DOHH2 (cell line): ENCODE measurements around the gene FOXD4L5.
"Not testable (repeated sequence)": the region's sequence is repeated elsewhere in the genome, so short reads cannot be mapped to it uniquely, and the experiment has no call there.

Experiments
- H3F3A ChIP-seq: fragments of 200-600 bp; sonication (generic), shearing (Covaris generic); 2 replicates; pipeline ENCODE4 v1.6.0; 2016; ENCODE audit warnings: antibody characterized with exemption, mild to moderate bottlenecking; ENCODE audit not compliant: control insufficient read depth, insufficient read depth
- H3K27ac ChIP-seq: fragments of 200-600 bp; sonication (generic); 2 replicates; pipeline ENCODE4 v1.5.1; 2014; ENCODE audit warnings: low read depth, mild to moderate bottlenecking, low read length, moderate library complexity
- H3K27me3 ChIP-seq: fragments of 200-600 bp; sonication (generic); 2 replicates; pipeline ENCODE4 v1.6.1; 2014; ENCODE audit warnings: mild to moderate bottlenecking, low read length, mixed read lengths; ENCODE audit not compliant: control insufficient read depth
- H3K36me3 ChIP-seq: fragments of 200-600 bp; sonication (generic); 2 replicates; pipeline ENCODE4 v1.6.1; 2014; ENCODE audit warnings: mild to moderate bottlenecking, low read length, moderate library complexity, mixed read lengths; ENCODE audit not compliant: control insufficient read depth
- H3K4me1 ChIP-seq: fragments of 200-600 bp; sonication (generic); 2 replicates; pipeline ENCODE4 v1.6.1; 2014; ENCODE audit warnings: mild to moderate bottlenecking, low read length, mixed read lengths; ENCODE audit not compliant: control insufficient read depth
- H3K4me2 ChIP-seq: fragments of 200-600 bp; sonication (generic); 2 replicates; pipeline ENCODE4 v1.6.0; 2014; ENCODE audit warnings: mild to moderate bottlenecking, low read length, moderate library complexity
- H3K4me3 ChIP-seq: fragments of 200-600 bp; sonication (generic); 2 replicates; pipeline ENCODE4 v1.5.1; 2014; ENCODE audit warnings: mild to moderate bottlenecking, low read length, mixed read lengths
- H3K79me2 ChIP-seq: fragments of 200-600 bp; sonication (generic); 2 replicates; pipeline ENCODE4 v1.6.1; 2014; ENCODE audit warnings: mild to moderate bottlenecking, low read length, mixed read lengths; ENCODE audit not compliant: control insufficient read depth
- H3K9me2 ChIP-seq: fragments of 200-600 bp; sonication (generic); replicated peaks from 2 replicates; pipeline ENCODE4 v1.6.1; 2014; ENCODE audit warnings: mild to moderate bottlenecking, low read length, mixed read lengths; ENCODE audit not compliant: control insufficient read depth
- H3K9me3 ChIP-seq: fragments of 200-600 bp; sonication (generic); 2 replicates; pipeline ENCODE4 v1.6.1; 2014; ENCODE audit warnings: antibody characterized with exemption, low read length, mixed read lengths; ENCODE audit not compliant: control insufficient read depth, insufficient read depth
- H4K20me1 ChIP-seq: fragments of 200-600 bp; sonication (generic); 2 replicates; pipeline ENCODE4 v1.6.0; 2014; ENCODE audit warnings: low read depth, mild to moderate bottlenecking, antibody characterized with exemption, low read length, moderate library complexity; ENCODE audit not compliant: control insufficient read depth, insufficient read depth

The FOXD4L5 gene

DNA sequence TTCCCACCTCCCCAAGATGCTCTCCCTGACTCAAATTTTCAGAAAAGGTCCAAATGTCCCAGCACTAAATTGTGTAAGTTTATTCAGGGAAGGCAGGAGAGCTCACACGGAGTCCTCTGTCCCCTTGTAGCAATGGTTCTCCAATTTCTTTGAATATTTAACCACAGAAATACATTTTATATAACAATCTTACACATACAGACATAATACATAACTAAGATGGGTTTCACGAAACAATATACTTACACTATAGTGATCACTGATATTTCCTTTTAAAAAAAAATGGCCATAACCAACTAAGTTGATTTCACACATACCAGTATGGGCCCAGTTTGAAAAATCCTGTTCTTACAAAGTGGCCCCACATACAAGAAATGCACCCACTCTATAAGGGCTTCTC lies at the start of gene FOXD4L5:
Gene FOXD4L5 (minus strand): TSS at position 101 of the 400 bp plus-strand sequence. CDS start 832 bp downstream, outside the sequence.
- H3K36me3 ChIP-seq, H3F3A ChIP-seq, H3K9me2 ChIP-seq, H3K4me2 ChIP-seq, H3K27ac ChIP-seq, H3K4me1 ChIP-seq, H3K27me3 ChIP-seq, H3K9me3 ChIP-seq, H4K20me1 ChIP-seq, H3K79me2 ChIP-seq, H3K4me3 ChIP-seq: not testable (repeated sequence)

GRCh38 chr9:65283943-65284342 lies 1.1 kb downstream of the FOXD4L5 start:
- H3K79me2 ChIP-seq, H3K4me2 ChIP-seq, H3K4me3 ChIP-seq, H4K20me1 ChIP-seq, H3F3A ChIP-seq, H3K4me1 ChIP-seq, H3K9me2 ChIP-seq, H3K36me3 ChIP-seq, H3K9me3 ChIP-seq, H3K27me3 ChIP-seq, H3K27ac ChIP-seq: not testable (repeated sequence)

DNA sequence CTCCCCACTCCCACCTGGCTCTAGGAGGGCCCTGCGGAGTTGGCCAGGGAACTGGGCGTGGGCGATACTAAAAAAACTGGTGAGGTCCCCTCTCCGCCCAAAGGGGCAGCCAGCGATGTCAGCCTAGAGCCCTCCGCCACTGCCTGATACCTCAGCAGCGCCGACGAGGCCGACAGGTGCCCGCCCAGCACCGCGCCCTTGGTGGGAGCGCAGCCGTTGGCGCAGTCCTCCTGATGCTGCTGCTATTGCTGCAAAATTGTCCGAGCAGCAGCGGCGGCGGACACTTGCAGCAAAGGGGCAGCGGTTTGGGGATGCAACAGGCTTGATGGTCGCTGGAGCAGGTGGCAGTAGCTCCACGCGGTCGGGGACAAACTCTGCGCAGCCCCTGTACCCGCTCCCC lies 2.0 kb downstream of the FOXD4L5 start:
- H3K79me2 ChIP-seq, H3K4me3 ChIP-seq, H3K27me3 ChIP-seq: not testable (repeated sequence)

More for the DNA sequence above, 2.0 kb downstream of the FOXD4L5 start:
- H3K9me2 ChIP-seq, H3K4me1 ChIP-seq, H4K20me1 ChIP-seq, H3F3A ChIP-seq, H3K36me3 ChIP-seq, H3K9me3 ChIP-seq, H3K4me2 ChIP-seq, H3K27ac ChIP-seq: not testable (repeated sequence)
